ENCODE data around the gene CERS3.

CERS3 gene

DNA sequence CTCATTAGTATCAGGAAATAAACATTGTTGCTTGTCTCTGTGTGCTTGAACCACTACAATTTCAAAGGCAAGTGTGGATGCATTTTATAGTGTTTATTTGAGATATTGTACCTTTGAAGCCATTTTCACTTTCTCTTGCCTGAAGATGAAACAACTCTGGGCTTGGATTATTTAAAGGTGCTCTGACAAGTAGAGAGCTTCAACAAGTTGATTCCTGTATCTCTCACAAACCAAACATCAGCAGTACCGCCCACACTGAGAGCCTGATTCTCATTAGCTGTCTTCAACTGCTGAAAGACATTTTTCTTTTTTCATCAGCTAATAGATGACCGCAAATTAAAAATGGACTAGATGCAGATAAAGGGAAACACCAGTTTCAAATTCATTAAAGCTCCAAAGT lies 806 bp upstream of the CERS3 start:
- DNase-seq (ENCODE audit: low read depth in 2 of 2): no peak

DNA sequence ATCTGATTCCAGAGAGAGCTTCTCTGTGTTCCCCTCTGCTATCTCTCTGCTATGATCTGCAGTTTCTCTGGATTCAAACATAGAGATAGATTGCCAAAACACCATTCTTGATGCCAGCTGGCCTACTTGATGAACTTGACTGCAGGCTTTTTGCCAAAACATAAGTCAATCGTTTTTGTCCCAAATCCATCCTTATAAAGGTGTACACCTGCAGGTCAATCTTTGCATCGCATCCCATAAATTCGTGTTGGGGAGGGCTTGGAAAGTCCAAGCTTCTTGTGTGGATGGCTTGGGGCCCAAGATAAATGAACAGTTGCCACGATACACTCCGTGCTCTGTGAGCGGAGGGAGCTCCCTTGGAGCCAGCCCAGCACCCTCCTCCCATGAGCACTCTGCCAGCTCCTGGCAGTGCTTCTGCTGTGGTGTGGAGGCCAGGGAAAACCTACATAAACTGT lies 2.7 kb downstream of the CERS3 start:
- no peak for DNase-seq (ENCODE audit: low read depth in 2 of 2)

DNA sequence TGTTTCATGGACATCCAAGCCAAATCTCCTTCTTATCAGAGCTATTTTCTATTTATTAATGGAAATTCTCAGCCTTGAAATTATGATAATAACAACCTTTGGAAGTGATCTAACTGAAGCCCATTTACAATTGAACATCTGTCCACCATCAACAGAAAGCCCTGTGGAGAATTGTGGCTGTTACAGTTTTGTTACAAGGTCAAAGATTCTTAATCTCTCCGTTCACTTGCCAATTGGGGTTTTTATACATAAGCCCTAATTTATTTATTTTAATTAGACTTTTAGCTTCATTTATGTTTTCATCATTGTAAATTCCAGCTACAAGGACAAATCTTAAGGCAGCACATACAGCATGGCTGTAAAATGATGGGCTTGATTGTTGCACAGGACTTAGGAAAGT lies 3.3 kb downstream of the CERS3 start:
- DNase-seq (ENCODE audit: low read depth in 2 of 2): no peak

DNA sequence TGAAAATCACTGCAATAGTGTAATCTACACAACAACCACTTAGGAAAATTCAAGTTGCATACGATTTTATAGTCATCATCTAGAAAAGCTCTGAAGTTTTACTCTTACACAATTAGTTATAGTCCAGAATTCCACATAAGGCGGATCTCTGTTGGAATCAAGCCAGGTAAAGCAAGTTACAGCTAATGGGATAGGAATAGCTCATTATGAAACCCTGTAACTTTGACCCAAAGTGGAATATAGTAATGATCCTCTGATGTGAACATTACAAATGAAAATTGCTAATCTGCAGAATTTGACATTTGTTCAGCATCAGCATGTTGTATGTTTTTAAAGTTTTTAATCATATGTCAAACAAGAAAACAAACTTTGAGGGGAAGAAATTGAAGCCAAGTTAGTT lies 4.4 kb downstream of the CERS3 start:
- no peak for DNase-seq (ENCODE audit: low read depth in 2 of 2)

DNA sequence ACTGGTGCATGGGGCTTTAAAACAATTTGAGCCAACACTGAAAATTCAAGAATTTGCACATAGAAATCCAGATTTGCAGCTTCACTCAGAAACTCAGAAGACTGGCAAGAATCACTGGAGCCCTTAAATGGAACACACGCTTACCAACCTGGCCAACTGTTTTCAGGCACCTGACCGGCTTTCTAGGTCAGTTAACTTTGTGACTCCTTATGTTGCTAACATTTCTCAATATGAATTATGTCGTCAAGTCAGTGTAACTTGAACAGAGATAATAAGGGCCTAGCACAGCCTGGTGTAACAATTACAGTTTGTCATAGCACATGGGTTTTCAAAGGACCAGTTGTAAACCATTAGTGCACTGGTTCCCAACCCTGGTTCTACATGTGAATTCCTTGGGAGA lies 6.8 kb downstream of the CERS3 start:
- no peak for DNase-seq (ENCODE audit: low read depth in 2 of 2)

DNA sequence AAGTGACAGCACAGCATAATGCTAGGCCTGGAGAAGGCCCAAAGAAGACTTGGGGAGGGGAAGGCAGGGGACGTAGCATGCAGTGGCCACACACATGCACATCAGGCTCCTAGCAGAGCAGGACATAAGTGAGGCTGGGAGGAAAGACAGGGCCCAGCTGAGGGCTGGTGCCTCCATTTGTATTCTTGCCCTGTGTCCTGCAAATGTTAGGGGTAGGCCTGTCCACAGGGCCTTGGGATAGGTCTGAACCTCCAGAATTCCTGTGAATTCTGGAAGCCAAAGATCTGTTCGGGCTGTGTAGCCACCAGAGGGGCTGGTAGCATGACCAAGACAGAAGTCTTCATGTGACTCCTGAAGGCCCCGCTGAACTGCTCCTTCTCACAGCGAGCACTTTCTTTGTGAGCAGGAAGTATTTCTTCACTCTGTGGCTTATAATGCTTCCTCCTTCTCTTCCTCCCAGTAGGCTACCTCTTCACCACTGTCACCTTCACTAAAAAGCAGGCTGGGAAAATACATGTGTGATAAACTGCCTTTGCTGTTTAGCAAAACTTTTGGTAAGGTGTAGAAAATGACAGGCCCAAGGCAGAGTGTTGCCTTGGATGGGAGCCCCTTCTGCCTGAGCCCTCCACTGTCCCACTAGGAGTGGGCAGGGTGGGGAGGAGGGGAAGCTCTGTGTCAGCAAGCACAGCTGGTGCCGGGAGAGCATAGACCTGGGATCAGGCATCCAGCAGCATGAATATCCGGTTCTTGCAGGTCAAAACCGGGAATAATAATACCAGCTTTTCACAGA lies 8.4 kb downstream of the CERS3 start:
- DNase-seq (ENCODE audit: low read depth in 2 of 2): no peak

DNA sequence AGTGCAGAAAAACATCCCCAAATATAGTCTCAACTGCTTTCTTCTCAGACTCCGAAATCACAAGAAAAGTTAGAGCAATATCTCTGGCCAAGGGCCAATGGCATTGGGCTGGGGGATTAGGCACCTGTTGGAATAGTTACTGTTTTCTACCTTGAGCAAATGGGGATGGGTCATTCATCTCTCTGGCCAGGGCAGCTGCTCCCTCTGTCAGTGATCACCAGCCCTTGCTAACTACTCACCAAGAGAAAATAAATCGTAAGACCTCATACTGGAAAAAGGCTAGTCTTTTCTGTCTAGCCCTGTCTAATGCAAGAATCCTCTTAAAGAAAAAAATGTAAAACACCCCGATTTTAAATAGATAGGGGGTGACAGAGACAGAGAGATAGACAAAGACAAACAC lies 10.9 kb downstream of the CERS3 start:
- DNase-seq (ENCODE audit: low read depth in 2 of 2): no peak

DNA sequence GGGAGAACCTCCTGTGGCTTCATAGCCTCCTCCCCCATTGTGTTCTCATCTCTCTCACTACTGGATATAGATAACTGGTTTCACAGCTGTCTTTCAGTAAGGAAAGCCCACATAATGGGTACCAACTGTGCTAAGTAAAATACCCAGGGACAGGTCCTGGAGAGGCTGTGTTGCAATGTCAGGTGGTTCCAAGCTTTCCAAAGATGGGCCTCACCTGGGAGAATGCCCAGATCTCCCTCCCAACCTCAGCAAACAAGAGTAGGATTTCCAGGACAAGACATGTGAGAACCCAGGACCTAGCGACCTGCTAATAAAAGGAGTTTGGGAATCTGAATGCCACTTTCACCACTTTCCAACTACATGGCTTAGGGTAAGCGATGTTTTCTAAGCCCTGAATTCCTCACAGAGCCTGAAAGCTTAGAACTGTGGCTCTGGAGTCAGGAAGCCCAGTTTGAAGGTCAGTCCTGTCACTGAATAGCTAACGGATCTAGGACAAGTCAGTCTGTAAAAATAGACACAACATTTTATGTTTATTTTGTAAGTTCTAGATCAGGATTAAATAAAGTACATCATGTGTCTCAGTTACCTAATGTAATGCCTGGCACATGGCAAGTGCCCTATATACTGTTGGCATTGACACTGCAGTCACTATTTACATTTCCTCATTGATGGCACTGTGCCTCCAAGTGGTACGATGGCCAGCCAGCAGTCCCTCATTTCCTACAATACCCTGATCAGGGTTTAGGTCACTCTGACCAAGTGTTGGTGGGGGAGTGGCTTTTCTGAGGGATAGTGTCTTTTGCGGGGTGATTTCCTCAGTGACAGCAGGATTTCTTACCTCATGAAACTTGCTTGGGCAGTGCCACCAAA lies 11.9 kb downstream of the CERS3 start:
- DNase-seq (ENCODE audit: low read depth in 2 of 2): no peak

DNA sequence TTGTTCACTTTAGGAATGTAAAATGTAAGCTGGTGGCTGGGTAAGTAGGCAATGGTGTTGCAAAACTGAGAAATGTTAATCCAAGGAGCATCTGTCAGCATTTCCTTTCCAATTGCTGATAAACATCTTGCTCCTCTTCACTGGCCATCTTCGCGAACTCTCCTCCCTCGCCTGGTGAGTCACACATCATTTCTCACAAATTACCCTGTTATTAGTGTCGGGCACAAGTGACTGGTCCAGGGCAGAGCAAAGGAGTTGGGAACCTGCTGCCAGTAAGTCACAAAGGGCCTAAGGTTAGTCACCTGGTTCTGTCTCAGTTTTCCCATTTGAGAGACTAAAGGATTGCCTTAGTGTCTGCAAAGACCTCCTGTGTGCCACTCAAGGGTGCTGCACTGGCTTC lies 13.0 kb downstream of the CERS3 start:
- no peak for DNase-seq (ENCODE audit: low read depth in 2 of 2)

DNA sequence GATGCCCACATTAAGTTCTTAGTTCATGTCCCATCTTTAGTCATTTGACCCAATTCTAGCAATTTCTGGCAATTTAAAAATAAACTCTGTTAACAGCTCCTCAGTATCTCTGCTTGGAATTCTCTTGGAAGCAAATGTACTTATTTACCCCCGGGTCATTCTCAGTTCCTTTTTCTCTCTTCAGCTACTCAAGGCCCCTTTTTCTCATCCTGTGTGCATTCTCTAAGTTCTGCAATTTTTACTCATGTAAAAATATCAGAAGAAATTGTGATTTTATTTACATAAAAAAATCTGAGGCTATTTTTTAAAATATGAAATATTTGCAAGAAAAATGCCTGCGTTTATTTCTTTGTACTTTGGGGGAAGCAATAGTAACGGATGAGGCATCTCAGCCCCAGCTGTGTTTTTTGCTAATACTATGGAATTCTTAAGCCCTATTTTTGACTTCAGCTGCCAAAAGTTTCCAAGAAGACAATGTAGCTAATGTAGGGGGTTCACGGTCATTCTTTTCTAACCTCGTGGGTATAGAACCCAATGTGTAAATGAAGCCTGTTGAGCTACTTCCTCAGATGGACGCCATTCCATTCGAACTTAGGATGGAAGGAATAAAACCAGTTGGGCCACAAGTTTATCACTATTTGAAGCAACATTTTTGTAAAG lies 20.0 kb downstream of the CERS3 start:
- no peak for DNase-seq (ENCODE audit: low read depth in 2 of 2)

DNA sequence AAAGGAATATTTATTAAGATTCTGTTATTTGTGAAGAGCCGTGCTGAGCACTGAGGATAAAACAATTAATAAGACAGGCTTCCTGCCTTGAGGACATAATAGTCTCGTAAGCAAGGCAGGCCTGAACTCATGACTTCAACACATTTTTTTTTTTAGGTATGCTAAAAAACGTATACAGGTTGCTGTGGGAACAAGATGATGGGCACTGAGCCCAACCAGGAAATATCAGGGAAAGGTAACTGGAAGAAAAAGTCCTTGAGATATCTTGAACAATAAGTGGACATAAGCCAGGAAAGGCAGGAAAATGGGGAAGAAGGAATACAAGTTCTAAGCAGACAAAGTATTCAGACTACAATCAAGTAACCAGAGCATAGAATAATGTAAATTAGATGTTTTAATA lies 26.1 kb downstream of the CERS3 start:
- DNase-seq (ENCODE audit: low read depth in 2 of 2): no peak

DNA sequence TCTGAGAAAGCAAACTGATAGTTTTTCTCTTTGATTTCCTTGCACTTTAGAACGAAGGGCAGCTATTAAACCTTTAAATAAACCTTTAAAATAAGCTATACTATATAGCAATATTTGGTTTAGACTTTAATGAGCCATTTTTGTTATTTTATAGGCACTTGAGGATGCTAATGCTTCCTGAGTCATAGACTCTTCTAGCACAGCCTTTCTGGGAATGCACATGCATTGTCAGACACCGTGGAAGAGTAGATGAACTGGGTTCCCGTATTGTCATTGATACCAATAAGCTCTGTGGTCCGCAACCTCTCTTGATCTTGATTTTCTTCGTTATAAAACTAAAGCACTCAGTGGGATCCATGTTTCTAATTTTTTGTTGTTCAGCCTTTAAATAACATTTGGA lies 27.6 kb downstream of the CERS3 start:
- DNase-seq (ENCODE audit: low read depth in 2 of 2): no peak

DNA sequence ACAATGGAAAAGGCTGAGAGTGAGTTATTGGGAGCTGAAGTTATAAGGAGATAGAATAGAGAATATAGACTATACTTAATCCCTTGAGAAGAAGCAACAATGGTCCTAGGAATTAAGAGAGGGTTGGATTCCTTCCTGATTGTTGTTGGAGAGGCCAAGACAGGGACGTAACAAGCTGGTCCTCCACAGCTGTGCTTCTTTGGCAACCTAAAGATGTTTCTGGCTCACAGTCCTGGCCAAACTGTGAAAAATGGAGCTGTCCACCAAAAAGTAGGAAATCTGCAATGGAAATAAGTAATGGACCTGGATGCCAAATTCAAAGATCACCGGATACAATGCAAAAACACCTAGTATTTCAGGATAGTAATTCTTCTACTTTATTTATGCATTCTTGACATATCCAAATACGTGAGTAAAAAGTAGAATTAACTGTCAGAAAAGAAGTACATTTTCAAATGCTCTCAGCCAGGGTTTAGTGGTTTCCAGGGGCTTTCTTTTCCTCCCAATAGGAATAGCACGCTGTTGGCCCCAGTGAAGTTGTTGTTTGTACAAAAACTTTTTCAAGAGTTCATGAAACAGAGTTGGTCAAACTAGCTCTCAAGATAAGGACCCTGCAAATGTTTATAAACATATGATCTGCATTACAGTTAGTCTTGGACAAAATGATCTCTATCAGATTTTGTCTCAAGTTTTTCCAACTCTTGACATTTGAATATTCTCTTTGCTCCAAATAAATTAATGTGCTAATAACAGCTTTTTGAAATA lies 28.3 kb downstream of the CERS3 start:
- no peak for DNase-seq (ENCODE audit: low read depth in 2 of 2)

DNA sequence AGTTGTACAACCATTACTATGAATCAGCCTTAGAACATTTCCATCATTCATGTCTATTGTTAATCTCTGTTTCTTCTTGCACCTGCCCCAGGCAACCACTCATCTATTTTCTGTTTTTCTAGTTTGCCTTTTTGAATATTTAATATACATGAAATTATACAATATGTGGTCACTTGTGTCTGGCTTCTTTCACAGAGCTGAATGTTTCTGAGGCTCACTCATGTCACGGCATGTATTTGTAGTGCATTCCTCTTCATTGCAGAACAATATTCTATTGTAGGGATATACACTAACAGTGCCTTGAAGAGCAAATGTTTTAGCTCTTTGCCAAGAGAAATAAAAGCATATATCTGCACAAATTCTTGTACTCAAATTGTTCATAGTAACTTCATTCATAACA lies 32.9 kb downstream of the CERS3 start:
- DNase-seq (ENCODE audit: low read depth in 2 of 2): no peak

DNA sequence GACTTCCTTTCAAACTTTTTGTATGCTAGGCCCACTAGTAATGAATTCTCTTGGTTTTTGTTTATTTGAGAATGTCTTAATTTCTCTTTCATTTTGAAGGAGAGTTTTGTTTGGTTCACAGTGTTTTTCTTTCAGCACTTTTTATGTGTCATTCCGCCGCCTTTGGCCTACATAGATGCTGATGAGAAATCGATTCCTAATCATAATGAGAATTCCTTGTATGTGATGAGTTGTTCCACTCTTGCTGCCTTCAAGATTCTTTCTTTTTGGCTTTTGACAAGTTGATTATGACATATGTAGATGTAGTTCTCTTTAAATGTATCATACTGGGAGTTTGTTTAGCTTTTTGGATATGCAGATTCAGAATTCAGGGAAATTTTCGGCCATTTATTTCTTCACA lies 35.5 kb downstream of the CERS3 start:
- no peak for DNase-seq (ENCODE audit: low read depth in 2 of 2)

DNA sequence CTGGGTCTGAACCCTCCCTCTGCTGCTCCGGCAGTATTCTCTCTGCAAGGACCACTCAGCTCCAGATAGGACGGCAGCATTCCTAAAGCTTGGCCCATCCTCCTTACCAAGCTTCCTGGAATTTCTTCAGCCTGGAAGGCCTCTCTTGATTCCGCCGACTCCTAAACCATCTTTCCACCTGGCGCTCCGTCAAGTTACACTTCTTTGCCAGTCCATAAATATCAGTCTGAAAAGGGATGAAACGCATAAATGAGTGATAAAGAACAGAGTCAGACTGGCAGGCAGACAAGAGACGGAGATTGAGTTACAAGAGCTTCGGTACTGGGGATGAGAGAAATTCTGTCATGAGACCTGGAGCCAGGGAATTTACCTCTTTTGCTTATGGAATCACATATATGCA lies 44.3 kb downstream of the CERS3 start:
- no peak for DNase-seq (ENCODE audit: low read depth in 2 of 2)

DNA sequence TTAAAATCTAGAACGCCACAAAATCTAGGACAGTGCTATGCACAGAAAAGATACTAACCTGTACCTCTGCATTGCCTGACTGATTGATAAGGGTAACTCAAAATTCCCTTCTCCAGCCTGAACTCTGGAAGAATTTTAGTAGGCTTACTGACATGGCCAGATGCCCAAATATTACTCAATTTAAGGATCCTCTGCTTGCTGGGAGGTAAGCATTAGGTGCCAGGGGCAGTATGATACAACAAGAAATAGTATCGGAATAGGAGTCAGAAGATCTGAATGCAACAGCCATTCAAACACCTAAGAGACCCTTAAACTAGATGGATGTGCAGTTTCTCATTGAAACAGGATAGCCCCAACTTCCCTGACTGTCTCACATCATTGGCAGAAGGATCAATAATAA lies 45.4 kb downstream of the CERS3 start:
- DNase-seq (ENCODE audit: low read depth in 2 of 2): no peak

DNA sequence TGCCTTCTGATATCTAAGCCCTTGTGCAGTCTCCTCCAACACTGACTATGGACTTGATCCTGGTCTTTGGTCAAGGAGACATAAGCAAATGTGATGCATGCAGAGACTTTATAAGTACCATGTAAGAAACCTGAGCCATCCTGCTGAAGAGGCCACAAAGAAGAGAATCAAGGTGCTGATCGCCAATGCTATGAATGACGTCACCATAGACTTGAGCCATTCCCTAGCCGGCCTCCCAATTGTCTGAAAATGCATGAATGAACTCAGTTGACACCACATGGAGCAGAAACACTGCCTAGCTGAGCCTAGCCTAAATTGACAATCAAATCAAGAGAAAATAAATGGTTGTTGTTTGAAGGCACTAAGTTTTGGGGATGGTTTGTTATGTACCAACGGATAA lies 51.9 kb downstream of the CERS3 start:
- no peak for DNase-seq (ENCODE audit: low read depth in 2 of 2)

DNA sequence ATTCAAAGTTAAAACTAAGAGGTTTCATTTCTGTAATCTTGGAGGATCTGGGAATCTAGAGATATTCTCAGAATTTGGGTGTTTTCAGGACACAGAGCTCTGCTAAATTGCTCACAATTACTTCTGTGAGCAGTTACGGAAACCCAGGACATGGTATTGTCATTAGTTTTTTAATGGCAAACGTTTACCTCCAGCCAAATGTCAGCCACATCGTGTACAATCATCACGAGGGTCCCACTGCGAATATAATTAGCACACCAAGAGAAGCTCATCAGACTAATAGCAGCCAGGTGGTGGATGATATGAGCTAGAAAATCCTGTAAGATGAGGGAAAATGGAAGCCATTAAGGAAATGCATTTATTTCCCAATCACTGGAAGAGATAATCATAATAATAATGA lies 56.0 kb downstream of the CERS3 start:
- no peak for DNase-seq (ENCODE audit: low read depth in 2 of 2)

DNA sequence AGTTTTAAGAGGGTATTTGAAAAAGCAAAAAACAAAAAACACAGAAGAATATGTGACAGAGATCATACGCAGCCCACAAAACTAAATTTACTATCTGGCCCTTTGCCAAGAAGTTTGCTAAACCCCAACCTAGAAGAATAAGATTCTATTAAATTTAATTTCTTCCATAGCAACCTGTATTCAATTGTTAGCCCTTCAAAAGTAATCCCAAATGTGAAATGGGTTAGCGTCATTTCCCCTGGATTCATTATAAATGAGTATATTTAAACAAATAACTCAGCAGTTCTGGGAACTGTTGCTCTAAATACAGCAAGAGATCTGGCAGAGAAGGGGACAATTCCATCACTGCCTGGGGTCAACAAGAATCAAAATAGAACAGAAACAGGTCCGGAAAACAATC lies 56.8 kb downstream of the CERS3 start:
- DNase-seq (ENCODE audit: low read depth in 2 of 2): no peak

DNA sequence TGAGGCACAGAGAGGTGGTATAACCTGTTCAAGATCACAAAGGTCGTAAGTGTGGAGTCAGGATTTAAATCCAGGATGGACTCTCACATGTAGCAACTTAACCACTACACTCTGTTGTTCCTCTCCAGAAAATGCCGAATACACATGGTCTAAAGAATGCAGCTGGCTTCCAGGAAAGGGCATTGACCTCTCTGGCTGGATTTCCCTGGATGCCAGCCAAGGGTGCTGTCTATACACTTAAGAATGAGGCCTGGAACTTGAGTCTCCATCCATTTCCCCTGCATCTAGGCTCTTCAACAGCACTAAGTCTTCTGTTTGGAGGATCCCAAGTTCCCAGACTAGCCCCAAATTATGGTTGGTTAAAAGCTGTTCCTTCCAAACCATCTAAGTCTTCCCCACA lies 60.5 kb downstream of the CERS3 start:
- DNase-seq (ENCODE audit: low read depth in 2 of 2): no peak

DNA sequence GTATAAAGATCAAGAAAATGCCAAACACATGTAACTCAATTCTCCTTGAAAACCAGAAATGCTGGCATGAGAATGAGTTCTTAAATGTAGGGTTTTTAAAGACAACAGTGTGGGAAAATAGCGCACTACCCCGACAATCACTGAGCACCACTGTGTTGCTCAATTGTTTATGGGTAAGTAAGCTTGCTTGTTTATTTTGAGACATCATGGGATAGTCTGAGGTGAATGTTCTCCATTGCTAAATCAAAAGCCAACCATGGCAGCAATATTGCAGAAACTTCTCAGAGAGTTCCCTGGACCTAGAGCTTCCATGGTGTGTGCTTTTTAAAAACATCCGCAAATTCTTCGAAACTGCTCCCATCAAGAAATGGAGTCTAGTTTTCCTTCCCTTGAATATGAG lies 62.7 kb downstream of the CERS3 start:
- no peak for DNase-seq (ENCODE audit: low read depth in 2 of 2)

All from stimulated activated CD8-positive, alpha-beta memory T cell treated with anti-CD3 and anti-CD28 coated beads, Interleukin-15, amount 100 ng/mL, for 4 hours (primary cell).